8988T (cell line): ENCODE measurements around the gene EFCAB8.

Experiments used
- DNase-seq: peaks from one replicate; pipeline ENCODE4 v3.0.0; 2011

The EFCAB8 gene

DNA sequence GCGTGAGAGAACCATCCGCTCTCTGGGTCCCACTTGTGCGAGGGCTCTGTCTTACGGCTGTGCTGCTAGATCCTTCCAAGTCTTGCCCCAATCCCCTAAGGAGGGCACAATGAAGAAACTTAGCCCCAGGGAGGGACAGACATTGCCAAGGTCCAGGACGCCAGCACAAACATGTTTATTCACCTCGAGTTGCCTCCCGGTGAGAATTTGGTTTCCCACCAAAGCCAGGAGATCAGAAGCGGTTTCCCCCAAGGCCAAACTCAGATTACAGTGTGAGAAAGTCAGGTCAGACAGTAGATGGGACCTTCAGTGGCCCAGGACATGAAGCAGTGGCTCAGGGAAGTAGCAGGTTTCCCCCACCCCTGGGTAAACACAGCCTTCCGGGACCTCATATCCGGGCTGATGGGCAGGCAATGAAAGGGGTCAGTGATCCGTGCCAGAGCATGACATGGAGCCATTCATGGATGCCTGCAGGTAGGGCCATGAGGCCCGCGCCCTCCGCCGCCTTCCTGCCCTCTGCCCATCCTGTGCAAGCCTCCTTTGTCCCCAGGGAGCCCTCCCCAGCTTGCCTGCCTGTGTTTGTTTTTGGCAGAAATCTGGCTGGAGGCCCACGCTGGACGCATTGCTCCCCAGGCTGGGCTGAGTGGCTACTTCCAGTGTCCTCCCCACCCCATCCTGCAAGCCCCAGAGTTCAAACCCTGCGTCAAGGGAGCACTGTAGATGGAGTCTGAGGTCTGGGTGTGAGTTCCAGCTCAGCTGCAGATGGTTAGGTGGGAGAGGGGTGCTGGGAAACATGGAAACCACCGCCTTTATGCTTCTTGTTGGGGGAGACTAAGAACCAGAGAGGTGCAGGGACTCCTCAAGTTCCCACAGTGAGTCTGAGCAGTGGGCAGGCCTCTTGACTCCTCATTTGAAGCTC lies 150.8 kb downstream of the EFCAB8 start:
- DNase-seq: no peak

DNA sequence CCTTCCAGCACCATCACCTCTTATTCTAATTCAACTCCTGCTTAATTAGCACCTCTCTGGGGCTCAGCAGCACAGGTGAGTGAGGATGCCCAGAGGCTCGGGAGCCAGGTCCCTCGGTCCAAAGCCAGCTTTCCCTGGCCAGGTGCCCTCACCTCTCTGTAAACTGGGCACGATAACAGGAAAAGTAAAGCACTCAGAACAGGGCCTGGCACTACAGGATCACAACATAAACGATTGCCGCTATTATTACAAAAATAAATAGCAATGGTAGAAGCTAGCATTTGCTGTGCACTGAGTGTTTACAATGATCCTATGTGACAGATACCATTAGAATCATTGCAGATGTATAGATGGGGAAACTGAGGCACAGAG lies 151.4 kb downstream of the EFCAB8 start:
- no peak for DNase-seq

DNA sequence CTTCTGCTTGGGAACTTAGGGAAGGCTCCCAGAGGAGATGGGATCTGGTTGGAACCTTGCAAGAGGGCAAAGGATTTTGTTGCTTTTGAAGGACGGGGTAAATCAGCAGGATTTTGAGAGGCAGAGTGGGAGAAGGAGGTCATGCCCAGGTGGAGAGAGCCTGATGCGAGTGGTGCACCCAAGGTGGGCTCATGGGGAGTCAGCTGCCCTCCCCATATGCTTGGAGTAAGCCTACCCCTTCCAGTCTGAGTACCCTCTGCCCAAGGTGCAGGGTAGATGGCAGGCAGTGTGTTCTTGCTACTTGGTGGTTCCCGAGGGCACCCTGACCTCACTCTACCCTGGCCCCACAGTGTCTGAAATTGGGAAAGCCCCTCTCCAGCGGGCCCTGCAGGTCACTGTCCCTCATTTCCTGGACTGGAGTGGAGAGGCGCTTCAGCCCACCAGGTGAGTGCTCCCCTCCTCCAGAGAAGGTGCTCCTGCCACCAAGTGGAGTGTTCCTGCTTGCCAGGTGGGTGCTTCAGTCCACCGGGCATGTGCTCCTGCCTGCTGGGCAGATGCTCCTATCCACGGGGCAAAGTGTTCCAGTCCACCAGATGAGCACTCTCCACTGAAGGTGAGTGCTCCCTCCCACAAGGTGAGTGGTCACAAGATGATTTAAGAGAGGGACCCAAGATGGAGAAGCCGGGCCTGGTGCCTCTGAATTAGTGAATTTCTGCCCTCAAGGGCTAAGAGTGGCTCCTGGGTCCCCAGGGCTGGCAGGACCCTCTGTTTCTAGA lies 152.1 kb downstream of the EFCAB8 start:
- no peak for DNase-seq
